ENCODE data around the gene XRCC4.
"Not testable (repeated sequence)": the region's sequence is repeated elsewhere in the genome, so short reads cannot be mapped to it uniquely, and the experiment has no call there.

The XRCC4 gene

GRCh38 chr5:83076742-83077661, at the start of gene XRCC4, which contains the start of gene TMEM167A:
TSS of gene XRCC4 (plus strand) at chr5:83077547. CDS start at chr5:83104920, 27,373 bp downstream.
TSS of gene TMEM167A (minus strand) at chr5:83077394. CDS start at chr5:83077323, 71 bp downstream.
- DNase-seq (ENCODE audit: low read depth in 2 of 3, low spot score in 2 of 3), result peak; percentile 51 to 84 (median 71)

DNA sequence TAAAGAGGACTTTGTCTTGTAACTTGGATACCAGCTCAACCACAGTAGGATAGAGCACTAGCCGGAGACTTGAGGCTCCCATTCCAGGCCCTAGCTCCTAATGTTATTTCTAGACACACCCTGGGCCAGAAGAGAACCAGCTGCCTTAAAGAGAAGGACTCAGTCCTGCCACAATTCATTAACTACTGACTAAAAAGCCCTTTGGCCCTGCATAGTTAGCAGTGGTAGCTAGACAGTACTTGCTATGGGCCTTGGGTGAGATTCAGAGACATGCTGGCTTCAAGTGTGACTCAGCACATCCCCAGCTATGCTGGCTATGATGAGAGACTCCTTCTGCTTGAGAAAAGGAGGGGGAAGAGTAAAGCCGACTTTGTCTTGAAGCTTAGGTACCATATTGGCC, 47.4 kb upstream of the XRCC4 start:
- DNase-seq (ENCODE audit: low read depth in 2 of 3, low spot score in 2 of 3), result no peak

DNA sequence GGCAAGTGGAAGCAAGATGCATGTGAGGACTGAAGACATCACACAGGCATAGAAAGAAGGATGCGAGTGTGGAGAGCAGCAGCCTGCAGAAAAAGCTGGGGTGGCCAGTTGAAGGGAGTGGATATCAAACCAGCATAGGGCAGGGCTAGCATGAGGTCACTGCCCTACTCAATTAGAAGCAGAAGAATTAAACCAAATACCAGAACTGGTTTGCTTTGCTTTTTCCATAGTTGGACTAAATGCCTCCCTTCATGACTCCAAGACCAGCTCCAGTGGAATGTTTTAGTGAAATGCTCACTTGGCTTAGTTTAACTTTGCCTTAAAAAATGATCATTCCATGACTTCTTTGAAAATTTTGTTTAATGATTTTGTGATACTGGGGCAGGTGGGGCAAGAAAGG, 46.0 kb upstream of the XRCC4 start:
- no peak for DNase-seq (ENCODE audit: low read depth in 2 of 3, low spot score in 2 of 3)

- no peak for DNase-seq (ENCODE audit: low read depth in 2 of 3, low spot score in 2 of 3)
Measured at GRCh38 chr5:83034036-83034435, 43.3 kb upstream of the XRCC4 start.

GRCh38 chr5:83034528-83035207, 42.7 kb upstream of the XRCC4 start:
- no peak for DNase-seq (ENCODE audit: low read depth in 2 of 3, low spot score in 2 of 3)

- DNase-seq (ENCODE audit: low read depth in 2 of 3, low spot score in 2 of 3), result no peak
Measured at GRCh38 chr5:83035373-83036100, 41.8 kb upstream of the XRCC4 start.

DNA sequence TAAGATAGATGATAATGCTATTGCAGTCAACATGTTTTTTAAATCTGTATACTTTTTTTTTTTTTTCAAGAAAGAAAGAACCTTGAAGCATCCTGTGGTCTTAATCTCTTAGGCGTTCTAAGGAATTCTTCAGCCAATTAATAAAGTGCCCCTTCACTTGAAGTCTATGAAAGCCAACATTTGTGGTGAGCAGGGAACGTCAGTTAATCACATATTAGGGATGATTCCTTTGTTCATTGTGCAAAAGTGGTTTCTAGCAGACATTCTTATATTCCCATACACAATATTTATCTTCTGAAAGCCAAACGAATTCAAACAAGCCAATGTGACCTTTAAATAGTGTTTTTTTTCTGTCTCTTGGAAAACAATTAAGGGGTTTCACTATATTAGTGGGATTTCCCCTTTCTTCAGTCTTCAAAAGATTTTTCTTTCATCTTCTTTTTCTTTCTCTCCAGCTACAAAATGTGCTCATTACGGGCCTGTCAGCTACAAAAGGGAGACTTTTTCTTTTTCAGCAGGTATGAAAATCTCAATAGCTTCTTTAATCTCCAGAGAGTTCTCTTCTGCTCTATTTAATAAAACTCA, 40.3 kb upstream of the XRCC4 start:
- DNase-seq (ENCODE audit: low read depth in 2 of 3, low spot score in 2 of 3), result no peak

GRCh38 chr5:83038924-83039323, 38.4 kb upstream of the XRCC4 start:
- DNase-seq (ENCODE audit: low read depth in 2 of 3, low spot score in 2 of 3), result no peak

DNA sequence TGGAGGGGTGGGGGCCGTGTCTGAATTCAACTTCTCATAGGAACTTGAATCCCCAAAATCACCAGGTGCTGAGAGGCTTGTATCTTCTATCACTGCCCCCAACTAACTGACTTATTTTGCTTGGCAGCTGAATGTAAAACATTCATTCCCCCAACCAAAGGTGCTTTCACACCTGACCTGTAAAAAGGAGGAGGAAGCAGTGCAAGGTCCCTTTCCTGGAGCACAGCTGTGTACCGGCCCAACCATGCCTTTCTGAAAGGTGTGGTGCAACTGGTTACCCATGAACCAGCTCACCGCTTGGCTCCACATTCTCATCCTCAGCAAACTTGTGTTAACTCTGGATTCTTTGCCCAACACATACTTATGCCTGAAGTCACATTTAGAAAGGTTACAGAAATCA, 34.8 kb upstream of the XRCC4 start:
- DNase-seq (ENCODE audit: low read depth in 2 of 3, low spot score in 2 of 3), result no peak

GRCh38 chr5:83044926-83045325, 32.4 kb upstream of the XRCC4 start:
- no peak for DNase-seq (ENCODE audit: low read depth in 2 of 3, low spot score in 2 of 3)

DNA sequence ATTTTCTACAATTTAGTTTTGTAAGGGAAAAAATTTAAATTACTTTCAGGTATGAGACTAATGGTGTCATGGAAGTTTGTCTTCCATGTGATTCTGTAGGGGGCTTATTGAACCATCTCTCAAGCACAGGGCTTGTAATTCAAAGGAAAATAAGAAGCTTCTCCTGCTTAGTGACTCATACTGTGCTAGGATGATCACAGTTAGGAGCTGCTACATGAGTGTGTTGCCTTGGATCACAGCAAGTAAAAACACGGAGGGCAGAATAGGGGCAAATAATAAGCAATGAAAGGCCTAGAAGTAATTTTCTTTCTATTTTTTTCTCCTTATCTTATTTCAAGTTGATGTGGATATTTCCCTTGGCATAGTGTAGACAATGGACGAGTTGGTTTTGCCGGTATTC, 29.1 kb upstream of the XRCC4 start:
- no peak for DNase-seq (ENCODE audit: low read depth in 2 of 3, low spot score in 2 of 3)

DNA sequence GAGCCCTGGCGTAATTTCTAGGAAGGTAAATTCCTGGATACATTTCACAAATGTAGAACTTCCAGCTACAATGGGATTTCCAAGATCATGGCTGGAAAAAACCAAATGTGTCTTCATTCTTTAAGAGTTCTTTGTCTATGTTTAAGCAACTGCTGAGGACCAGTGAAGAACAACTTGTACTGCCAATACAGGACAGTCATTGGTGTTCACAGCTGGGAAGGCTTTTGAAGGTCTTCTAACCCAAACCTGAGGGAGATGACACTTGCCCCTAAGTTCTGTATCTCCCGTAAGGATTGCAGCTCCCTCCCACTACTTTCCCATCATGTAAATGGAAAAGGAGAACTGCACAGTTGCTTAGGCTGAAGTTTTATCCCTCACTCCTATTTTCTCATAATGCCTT, 28.5 kb upstream of the XRCC4 start:
- no peak for DNase-seq (ENCODE audit: low read depth in 2 of 3, low spot score in 2 of 3)

DNA sequence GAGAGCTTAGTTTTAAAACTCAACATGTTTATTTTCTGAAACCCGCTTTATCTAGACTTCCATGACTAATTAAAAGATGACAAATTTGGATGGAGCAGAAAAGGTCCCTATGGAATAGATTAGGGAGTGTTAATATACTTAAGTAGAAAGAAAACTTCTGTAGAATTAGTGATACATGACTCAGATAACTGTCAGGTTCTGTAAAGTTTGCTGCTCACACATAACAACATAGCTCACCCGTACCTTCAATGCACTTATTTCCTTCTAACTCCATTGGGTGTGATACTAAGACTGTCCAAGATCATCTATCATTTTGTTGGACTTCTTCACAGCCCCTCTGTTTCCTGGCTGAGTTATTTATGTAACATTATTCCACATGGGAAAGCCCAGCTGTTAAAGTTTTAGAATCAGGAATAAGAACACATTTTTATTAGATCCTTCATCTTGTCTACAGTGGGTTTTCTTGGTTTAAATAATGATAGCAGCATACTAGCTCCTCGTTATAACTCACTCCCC, 27.9 kb upstream of the XRCC4 start:
- DNase-seq (ENCODE audit: low read depth in 2 of 3, low spot score in 2 of 3), result no peak

GRCh38 chr5:83050723-83051340, 26.5 kb upstream of the XRCC4 start:
- no peak for DNase-seq (ENCODE audit: low read depth in 2 of 3, low spot score in 2 of 3)

- DNase-seq (ENCODE audit: low read depth in 2 of 3, low spot score in 2 of 3), result no peak
Measured at GRCh38 chr5:83055166-83055565, 22.2 kb upstream of the XRCC4 start.

- no peak for DNase-seq (ENCODE audit: low read depth in 2 of 3, low spot score in 2 of 3)
Measured at GRCh38 chr5:83058726-83059125, 18.6 kb upstream of the XRCC4 start.

GRCh38 chr5:83059341-83059740, 18.0 kb upstream of the XRCC4 start:
- DNase-seq (ENCODE audit: low read depth in 2 of 3, low spot score in 2 of 3), result no peak

GRCh38 chr5:83066548-83067110, 10.7 kb upstream of the XRCC4 start:
- no peak for DNase-seq (ENCODE audit: low read depth in 2 of 3, low spot score in 2 of 3)

DNA sequence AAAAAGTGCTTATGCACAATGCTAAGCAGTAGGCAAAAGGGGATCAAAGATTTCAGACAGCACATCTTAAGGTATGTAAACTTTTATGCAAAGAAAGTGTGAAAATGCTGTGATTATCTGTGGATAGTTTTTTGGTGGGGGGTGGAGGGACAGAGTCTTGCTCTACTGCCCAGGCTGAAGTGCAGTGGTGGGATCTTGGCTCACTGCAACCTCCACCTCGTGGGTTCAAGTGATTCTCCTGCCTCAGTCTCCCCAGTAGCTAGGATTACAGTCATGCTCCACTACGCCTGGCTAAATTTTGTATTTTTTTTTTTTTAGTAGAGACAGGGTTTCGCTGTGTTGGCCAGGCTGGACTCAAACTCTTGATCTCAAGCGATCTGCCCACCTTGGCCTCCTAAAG, 10.0 kb upstream of the XRCC4 start:
- DNase-seq (ENCODE audit: low read depth in 2 of 3, low spot score in 2 of 3), result not testable (repeated sequence)

DNA sequence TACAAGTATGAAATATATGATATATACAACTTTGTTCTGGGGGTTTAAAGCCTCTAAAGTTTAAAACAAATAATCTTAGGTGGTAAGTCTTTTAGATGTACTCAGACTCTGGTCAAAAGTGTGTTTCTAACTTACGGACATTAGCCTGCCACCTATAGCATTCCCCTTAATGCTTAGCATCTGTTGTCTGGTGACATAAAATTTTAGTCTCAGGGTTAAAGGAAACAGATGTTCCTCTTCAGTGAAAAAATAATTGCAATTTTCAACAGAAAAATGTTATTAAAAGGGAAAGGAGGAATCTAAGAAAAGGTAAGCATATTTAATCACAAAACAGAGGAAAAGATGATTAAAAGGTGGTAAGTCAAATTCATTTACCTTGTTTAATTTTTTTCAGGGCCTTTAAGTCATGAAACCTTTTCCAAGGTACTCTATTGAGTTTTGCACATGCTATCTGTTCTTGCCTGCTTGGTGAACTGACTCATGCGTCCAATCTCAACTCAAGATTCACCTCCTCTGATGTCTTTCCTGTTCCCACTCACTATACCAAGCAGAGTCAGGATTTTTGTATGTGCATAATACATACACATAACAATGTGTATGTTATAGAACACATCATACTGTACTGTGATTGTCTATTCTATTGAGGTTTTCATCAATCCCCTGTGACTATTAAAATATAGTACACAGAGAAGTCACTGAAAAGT, 8.1 kb upstream of the XRCC4 start:
- DNase-seq (ENCODE audit: low read depth in 2 of 3, low spot score in 2 of 3), result no peak

All from activated CD8-positive, alpha-beta memory T cell treated with anti-CD3 and anti-CD28 coated beads for 48 hours (primary cell).